ENCODE measurements around the gene TP53I11.

TP53I11 gene

DNA sequence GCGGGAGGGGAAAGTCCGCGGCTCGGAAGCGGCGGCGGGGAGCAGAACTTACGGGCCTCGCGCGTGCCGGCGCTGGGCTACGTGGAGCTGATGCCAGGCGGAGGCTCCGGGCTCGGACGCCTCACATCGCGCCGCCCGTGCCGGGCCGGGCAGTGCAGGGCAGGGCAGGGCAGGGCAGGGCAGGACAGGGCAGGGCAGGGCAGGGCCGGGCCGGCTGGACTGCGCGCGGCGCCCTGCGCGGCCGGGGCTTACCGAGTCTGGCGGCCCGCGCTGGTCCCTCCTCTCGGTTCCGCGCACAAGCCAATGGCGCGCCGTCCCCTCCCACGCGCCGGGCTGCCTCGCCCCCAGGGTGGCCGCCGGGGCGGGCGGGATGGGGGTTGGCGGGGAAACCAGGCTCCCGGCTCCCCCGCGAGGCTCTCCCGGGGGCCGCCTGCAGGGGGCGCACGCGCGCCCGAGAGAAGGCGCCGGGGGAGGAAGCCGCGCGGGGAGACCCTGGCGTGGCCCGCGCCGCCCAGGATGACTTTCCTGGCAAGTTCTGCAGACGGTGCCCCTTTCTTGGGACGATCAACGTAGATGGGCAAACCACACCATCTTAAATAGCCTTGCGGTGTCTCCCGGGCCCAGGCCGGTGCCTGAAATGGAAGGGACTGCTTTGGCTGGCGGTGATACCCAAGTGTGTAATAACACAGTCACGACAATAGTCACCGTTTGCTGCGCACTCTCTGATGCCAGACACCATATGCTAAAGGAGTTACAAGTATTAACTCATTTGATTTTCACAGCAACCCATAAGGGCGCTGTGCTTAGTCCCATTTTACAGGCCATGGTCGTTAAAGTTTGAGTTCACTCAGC is at the start of gene TP53I11:
TSS of gene TP53I11 (minus strand) at position 259 of the 852 bp plus-strand sequence. CDS start 12,548 bp downstream, outside the sequence.
- DNase-seq, result peak; percentile 31

GRCh38 chr11:44999068-44999467 is 48.4 kb upstream of the TP53I11 start:
- DNase-seq, result no peak

GRCh38 chr11:44998051-44998450 is 47.4 kb upstream of the TP53I11 start:
- no peak for DNase-seq

GRCh38 chr11:44997566-44997965 is 46.9 kb upstream of the TP53I11 start:
- DNase-seq, result no peak

GRCh38 chr11:44994753-44995152 is 44.1 kb upstream of the TP53I11 start:
- peak; percentile 5 for DNase-seq

DNA sequence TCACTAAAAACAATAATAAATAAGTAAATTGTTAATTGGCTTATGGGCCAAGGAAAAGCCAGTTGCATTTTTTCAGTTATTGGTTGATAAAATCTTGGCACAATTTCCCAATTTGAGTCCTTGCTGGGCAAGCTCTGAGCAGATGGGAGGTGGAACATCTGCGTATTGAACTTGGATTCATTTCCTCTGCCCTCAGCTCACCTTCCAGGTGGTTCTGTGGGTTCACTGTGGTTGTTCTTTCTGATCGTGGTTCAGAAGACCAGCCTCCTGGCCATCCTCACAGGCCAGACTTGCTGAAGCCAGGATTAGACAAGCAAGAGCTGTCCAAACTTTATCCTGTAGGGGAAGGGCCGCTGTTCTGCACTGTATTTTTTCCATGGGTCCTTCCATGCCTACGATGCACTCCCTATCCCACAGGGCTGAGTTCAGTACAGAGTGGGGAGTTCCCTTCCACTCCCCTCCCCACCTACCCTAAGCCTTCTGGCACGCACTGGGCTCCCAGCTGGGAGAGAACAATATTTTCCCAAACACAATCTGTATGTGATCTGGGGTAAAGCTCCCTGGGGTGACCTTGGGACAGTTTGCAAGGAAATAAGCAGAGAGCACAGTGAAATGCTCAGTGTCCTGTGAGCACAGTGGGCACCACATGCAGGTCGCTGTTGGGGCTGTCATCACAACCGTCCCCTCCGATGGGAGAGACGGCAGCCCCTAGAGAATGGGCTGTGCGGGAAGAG is 43.5 kb upstream of the TP53I11 start:
- DNase-seq, result peak; percentile 46

- no peak for DNase-seq
Observed at GRCh38 chr11:44992774-44993173, 42.1 kb upstream of the TP53I11 start.

- DNase-seq, result no peak
Observed at GRCh38 chr11:44992181-44992582, 41.5 kb upstream of the TP53I11 start.

DNA sequence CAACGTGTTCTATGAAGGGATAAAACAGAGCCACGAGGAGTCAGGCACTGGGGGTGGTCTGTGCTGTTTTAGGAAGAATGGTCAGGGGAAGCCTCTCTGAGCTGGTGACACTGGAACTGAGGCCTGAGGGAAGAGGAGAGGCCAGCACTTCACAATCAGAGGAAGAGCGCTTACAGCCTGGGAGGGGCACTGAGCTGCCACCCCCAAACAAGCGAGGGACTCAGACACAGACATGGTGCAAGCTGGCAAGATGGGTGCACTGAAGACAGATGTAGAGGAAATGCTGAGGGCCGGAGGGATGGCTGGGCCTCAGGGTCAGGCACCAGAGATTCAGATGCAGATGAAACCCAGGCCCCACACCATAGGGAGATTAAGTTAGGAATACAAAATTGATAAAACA is 40.0 kb upstream of the TP53I11 start:
- DNase-seq, result no peak

DNA sequence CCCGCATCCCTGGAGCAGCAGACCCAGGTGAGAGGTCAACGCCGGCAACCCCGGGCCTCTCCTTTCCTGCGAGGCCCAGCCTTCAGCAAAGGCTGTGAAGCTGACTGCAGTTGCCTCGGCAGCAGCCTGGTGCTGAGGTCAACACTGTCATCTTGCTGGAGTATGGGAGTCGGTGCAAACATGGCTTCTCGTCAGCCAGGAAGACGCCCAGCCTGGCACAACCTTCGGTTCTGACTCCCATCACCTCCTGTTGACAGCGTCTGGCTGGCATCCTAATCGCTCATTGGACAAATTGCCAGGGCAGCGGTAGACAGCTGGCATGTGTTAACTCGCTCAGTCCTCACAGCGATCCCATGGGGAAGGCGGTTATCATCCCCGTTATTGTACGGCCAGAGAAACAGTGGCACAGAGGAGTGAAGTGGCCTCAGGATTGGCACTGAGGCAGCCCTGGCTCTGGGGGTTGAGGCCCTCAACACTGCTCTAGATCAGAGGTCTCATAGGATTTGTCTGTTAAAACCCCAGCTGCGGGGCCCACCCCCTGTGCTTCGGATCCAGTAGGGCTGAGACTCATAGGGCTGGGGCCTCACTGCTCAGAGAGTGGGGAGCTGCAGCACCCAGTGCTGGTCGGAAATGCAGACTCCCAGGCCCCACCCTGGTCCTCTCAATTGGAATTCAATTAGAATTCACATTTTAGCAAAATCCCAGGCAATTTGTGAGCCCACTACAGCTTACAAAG is 39.3 kb upstream of the TP53I11 start:
- peak; percentile 59 for DNase-seq

DNA sequence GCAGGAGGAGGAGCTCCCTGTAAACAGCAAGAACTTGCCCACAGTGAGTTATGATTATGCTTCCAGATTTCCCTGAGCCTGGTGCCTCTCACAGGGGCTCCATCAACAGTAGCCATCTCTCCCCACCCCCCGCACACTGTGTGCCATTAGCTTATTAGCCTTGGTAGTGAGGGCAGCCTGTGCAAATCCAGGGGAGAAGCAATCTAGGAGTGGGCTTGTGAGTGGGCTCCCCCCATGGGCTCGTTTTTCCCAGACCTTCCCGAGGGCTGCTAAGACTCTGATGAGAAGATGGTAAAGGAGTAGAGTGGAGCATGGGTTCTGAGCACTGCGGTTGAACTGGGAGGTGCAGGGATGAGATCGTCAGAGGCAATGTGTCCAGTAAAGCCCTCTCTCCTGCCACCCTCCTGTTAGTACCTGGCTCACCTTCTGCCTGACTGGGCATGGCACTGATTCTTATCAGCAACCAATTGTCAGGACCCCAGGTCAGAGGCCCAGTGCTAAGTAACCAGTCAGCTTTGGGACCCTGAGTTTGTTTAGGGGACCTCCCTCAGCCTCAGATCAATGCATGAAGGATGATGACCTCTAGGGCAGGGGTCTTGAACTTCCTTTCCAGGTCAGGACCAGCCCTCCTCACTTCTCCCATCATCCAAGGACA is 38.4 kb upstream of the TP53I11 start:
- no peak for DNase-seq

DNA sequence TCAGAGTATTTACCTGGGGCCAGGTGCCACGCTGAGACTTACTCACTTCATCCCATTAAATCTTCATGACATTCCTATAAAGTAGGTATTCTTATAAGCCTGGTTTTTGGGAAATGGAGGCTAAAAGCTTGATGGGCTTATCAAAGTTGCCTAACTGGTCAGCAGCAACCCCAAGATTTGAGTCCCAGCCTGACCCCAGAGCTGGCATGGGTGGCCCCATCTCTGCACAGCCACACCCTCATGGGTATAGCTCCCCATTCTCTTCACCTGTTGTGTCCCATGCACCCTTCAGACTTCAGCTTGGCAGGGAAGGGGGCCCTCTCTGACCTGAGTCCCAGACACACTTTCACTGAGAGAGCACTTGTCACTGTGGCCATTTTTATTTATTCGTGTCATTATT is 37.4 kb upstream of the TP53I11 start:
- no peak for DNase-seq

DNA sequence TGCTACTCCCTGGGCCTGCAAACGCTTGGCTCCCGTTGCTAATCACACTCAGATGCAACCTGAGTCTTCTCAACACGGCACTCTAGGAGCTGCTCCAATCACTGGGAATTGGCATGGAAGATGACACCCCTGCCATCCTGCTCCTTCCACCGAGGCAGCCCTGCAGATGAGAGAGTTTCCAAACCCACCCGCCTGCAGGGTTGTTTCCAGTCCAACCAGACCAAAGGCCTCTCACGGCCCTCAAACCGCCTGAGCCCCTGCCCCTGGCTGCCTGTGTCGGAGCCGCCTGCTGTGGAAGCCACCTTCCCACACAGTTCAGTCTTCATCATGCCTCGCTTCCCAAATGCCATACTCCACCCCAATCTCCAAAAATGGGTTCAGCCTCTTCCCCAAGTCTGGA is 36.8 kb upstream of the TP53I11 start:
- DNase-seq, result no peak

- DNase-seq, result no peak
Observed at GRCh38 chr11:44986315-44986714, 35.6 kb upstream of the TP53I11 start.

GRCh38 chr11:44985721-44986120 is 35.0 kb upstream of the TP53I11 start:
- no peak for DNase-seq

DNA sequence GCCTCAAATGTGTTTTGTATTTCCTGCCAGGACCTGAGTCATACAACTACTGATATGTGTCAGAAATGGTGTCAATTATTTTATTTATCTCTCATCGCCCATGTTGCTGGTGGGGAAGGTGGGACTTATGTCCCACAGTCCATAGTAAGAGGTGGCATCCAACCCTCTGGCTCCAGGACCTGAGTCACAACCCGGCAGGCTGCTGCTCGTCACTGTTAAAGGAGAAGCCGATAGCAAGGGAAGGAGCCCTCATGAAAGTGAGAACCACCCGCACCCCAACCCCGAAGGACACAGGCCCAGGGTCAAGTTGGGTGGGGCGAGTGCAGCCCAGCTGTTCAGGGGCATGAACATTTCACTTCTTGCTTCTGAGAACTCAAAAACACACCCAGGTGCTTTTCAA is 33.1 kb upstream of the TP53I11 start:
- DNase-seq, result no peak

DNA sequence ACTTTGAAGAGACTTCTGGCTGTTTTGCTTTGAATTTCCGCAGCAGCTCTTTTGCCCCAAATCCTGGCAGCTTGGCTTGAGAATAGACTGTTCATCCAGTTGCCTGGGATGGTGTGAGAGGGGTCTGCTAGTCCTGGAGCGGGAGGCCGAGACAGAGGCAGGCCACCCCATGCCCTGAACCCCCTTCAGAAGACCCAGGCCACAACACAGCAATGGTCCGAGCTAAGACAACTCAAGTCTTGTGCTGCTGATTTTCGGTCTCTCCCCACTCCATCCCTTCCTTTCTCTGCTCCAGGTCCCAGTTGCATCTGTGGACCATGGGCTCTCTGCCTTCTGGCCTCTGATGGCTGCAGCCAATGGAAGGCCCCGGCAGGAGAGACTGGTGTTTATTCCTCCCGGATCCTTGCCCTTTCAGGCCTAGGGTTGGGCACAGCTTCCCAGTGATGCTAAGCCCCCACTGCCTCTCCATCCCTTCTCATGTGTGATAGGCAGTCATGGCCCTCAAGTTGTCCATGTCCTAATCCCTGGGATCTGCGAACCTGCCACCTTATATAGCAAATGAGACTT is 31.9 kb upstream of the TP53I11 start:
- no peak for DNase-seq

GRCh38 chr11:44980533-44981427 is 30.1 kb upstream of the TP53I11 start:
- no peak for DNase-seq

DNA sequence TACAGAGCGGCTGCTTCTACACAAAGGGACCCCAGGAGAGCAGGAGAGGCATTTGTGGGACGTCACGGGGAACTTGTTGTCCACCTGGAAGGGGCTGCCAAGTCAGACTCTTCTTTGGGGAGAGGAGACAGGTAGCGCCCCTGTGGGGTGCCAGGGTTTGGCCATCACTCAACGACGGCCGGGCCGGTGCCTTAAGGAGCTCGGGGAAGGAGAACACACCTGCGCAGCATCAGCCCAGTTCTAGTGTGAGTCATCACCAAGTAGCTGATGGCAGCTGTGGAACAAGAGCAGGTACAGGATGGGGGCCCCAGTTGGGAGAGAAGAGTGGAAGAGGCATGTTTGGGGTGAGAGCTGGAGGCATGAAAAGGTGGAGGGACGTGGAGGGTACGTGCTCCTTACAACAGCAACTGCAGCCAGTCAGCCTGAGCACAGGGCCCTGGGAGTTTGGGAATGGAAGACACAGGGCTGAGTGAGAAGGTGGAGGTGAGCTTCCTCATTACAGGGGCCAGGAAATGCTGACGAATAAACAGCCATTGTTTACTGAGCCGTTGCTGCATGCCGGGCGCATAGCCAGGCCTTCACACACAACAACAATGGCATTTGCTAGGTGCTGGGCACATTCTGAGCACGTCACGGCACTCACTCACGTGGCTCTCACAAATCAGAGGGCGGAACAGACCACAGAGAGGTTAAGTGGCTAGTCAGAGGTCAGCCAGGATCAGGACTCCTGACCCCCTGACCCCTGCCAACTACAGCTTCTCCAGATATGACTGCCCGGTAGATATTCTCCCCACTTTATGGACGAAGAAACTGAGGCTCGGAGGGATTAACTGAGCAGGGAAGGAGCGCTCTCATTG is 29.1 kb upstream of the TP53I11 start:
- DNase-seq, result peak; percentile 92

DNA sequence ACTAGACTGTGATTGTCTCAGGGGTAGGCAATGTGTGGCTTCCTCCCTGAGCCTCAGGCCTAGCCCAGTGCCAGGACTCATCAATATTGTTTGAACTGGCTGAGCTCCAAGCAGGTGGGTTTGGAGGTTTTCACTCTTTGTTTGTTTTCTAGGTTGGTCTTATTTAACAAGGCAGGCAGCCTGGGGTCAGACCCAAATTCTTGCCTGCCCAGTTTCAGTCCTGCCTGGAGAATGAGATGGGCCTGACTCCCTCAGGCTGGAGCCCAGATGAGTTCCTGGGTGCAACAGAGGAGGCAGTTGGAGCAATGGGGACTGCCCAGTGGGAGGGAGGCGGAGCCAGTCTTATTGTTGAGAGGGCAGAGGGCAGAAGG is 28.3 kb upstream of the TP53I11 start:
- peak; percentile 96 for DNase-seq

Data from COR-L47 (cell line).